Thyroid gland (tissue), 4 donors: ENCODE results near the gene ATG13. TPM values are rescaled to one million over a fixed set of nuclear protein-coding genes. Genes with fewer than 3 reads are reported as not detected.

Experiments used
- DNase-seq, 2 donors: peaks; one replicate each; pipeline ENCODE4 v3.0.0-alpha.2; 2019
- H3K27ac ChIP-seq, 3 donors: fragments of 200-600 bp; sonication (generic); 1 replicate in 2 of 3; 2 replicates in 1 of 3; pipeline ENCODE4 v1.5.1; 2016 to 2019; ENCODE audit warnings: mild to moderate bottlenecking in 1 of 3, moderate library complexity in 1 of 3
- H3K27me3 ChIP-seq: fragments of 200-600 bp; sonication (generic); one replicate; pipeline ENCODE4 v1.5.1; 2019
- H3K36me3 ChIP-seq, 2 donors: fragments of 200-600 bp; sonication (generic); one replicate each; pipeline ENCODE4 v1.5.1; 2016 to 2019
- H3K4me1 ChIP-seq, 2 donors: fragments of 200-600 bp; sonication (generic); one replicate each; pipeline ENCODE4 v1.5.1; 2017 to 2019
- H3K4me3 ChIP-seq, 3 donors: fragments of 200-600 bp; sonication (generic); replicated peaks in 1 of 3; 1 replicate in 2 of 3; 2 replicates in 1 of 3; pipeline ENCODE4 v1.5.1; 2016; ENCODE audit warnings: mild to moderate bottlenecking in 1 of 3
- H3K9me3 ChIP-seq: fragments of 200-600 bp; sonication (generic); one replicate; pipeline ENCODE4 v1.5.1; 2017
- POLR2A ChIP-seq, 2 donors: fragments of 450-650 bp; IDR thresholded peaks; one replicate each; pipeline ENCODE4 v1.6.1; 2017; ENCODE audit warnings: antibody characterized with exemption in 2 of 2, mild to moderate bottlenecking in 2 of 2, moderate library complexity in 1 of 2
- WGBS, 2 donors: methylation state at CpG; one replicate each; pipeline ENCODE4 v1.1.5; 2017; 5-methylcytosine and 5-hydroxymethylcytosine counted together
- intact Hi-C: fragments of 100-400 bp; cut with DNase I; formaldehyde crosslinking; loops from one replicate; pipeline ENCODE4 v1.15.1; 2023
- total RNA-seq, 4 donors: library from RNA; depleted of rRNA; stranded (reverse); fragments of >200 nt; gene quantifications; one replicate each; pipeline ENCODE4 v1.2.3, GENCODE V29; 2016
- TF ChIP-seq, protein P1 (sequence below), 6 experiments: fragments of 200-600 bp in 3 of 6; fragments of 450-650 bp in 3 of 6; sonication (generic) in 3 of 6; IDR thresholded peaks; one replicate each; pipeline ENCODE4 v1.5.1; 2016 to 2019; ENCODE audit warnings: antibody characterized with exemption in 6 of 6, mild to moderate bottlenecking in 2 of 6, inconsistent platforms in 1 of 6, moderate library complexity in 1 of 6

Gene ATG13
- total RNA-seq, 4 donors from 2014 or later: 85.7 to 148 (median 113) TPM

- Histone ChIP-seq H3K9me3 (no peaks in the 10 kb centered on the region), H3K36me3 (peaks cover 18 to 30% of the 10 kb centered on the region in 2 donors), H3K4me3 (no peak overlapping the region), H3K27me3 (no peaks in the 10 kb centered on the region), H3K4me1 (peaks cover 0 to 21% of the 10 kb centered on the region in 2 donors), H3K27ac (no peak overlapping the region)
- 89 to 90% methylated on average over 6 of the region's 6 CpGs for WGBS, 2 donors
- DNase-seq: no peak
- intact Hi-C loops: no loop called here
- TF ChIP-seq POLR2A (IDR thresholded peaks at IDR 0.05): no peak
- TF ChIP-seq, protein P1, sequence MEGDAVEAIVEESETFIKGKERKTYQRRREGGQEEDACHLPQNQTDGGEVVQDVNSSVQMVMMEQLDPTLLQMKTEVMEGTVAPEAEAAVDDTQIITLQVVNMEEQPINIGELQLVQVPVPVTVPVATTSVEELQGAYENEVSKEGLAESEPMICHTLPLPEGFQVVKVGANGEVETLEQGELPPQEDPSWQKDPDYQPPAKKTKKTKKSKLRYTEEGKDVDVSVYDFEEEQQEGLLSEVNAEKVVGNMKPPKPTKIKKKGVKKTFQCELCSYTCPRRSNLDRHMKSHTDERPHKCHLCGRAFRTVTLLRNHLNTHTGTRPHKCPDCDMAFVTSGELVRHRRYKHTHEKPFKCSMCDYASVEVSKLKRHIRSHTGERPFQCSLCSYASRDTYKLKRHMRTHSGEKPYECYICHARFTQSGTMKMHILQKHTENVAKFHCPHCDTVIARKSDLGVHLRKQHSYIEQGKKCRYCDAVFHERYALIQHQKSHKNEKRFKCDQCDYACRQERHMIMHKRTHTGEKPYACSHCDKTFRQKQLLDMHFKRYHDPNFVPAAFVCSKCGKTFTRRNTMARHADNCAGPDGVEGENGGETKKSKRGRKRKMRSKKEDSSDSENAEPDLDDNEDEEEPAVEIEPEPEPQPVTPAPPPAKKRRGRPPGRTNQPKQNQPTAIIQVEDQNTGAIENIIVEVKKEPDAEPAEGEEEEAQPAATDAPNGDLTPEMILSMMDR (IDR thresholded peaks at IDR 0.05): no peak
Observed at GRCh38 chr11:46694072-46694471, 76.7 kb downstream of the ATG13 start.

- Histone ChIP-seq H3K36me3 (peaks cover 18 to 30% of the 10 kb centered on the region in 2 donors), H3K27ac (no peak overlapping the region), H3K9me3 (no peaks in the 10 kb centered on the region), H3K4me3 (no peak overlapping the region), H3K4me1 (peaks cover 5 to 26% of the 10 kb centered on the region in 2 donors), H3K27me3 (no peaks in the 10 kb centered on the region)
- WGBS, 2 donors: 78 to 83% methylated on average over 7 of the region's 7 CpGs
- no peak for TF ChIP-seq POLR2A (IDR thresholded peaks at IDR 0.05)
- TF ChIP-seq, protein P1 (IDR thresholded peaks at IDR 0.05): no peak
- no peak for DNase-seq
- intact Hi-C loops: no loop called here
Observed at GRCh38 chr11:46694607-46695006, 77.3 kb downstream of the ATG13 start.

DNA sequence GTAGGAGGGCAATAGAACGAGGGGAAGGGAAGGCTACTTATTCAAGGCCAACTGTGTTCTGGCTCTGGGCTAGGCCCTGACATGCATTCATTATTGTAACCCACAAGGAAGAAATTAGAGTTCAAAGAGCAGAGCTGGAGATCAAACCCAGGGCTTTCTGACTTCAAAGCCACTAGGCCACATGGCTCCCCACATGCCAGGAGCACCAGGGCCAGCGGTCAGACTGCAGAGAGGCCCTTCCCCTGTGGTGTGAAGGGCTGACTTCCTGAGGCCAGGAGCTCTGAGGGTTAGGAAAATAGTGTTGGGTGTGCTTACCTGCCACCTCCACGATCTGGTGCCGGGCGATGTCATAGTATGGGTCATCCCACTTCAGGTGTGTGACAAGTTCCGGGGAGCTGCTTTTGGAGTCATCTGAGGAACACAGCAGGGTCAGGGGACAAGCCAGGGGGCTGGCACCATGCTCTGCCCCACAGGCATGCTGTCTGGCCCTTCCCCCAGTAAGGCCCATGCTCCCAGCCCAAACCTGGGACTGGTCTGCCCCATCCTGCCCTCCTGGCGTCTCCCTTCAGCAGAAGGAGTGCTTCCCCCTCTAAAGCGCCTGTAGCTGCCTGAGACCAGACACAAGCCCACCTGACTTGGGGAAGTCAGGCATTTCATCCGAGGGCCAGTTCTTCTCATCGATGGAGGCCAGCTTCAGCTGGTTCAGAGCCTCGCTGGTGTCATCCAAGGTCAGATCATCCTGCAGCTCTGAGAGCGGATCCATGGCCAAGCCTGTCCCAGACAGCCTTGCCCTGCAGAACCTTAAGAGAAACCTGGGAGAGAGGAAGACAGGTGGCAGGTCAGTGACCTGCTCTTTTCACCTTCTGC lies 78.2 kb downstream of the ATG13 start:
- H3K36me3 ChIP-seq: peaks cover 18 to 30% of the 10 kb centered on the region in 2 donors
- H3K4me3 ChIP-seq: no peak overlapping the region
- peaks cover 7 to 26% of the 10 kb centered on the region in 2 donors for H3K4me1 ChIP-seq
- H3K27ac ChIP-seq: no peak overlapping the region
- no peak for DNase-seq
- intact Hi-C loops: no loop called here
- H3K9me3 ChIP-seq: no peaks in the 10 kb centered on the region
- 89 to 97% methylated on average over 7 to 8 of the region's 12 CpGs for WGBS, 2 donors
- TF ChIP-seq POLR2A (IDR thresholded peaks at IDR 0.05): no peak
- TF ChIP-seq, protein P1 (IDR thresholded peaks at IDR 0.05): no peak
- no peaks in the 10 kb centered on the region for H3K27me3 ChIP-seq

DNA sequence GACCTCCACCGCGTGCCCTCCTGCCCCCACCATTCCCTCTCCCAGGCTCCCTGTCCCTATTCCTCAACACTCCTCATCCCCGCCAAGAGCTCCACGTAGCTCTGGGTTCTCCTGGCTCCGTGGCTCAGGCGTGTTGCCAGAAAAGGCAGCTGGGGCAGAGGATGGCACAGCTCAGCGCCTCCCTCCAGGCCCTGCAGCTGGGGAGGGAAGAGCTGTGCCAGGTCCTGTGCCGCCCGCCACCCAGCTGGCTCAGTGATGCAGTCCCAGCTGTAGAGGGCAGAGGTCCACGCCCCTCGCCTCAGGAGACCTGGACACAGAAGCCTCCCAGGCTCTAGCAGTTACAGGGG lies 78.8 kb downstream of the ATG13 start:
- Histone ChIP-seq H3K4me3 (no peak overlapping the region), H3K9me3 (no peaks in the 10 kb centered on the region), H3K4me1 (peaks cover 7 to 26% of the 10 kb centered on the region in 2 donors), H3K27ac (no peak overlapping the region), H3K27me3 (no peaks in the 10 kb centered on the region), H3K36me3 (peaks cover 18 to 30% of the 10 kb centered on the region in 2 donors)
- TF ChIP-seq, protein P1 (IDR thresholded peaks at IDR 0.05): no peak
- no peak for TF ChIP-seq POLR2A (IDR thresholded peaks at IDR 0.05)
- 80 to 86% methylated on average over 7 to 10 of the region's 11 CpGs for WGBS, 2 donors
- DNase-seq: no peak
- intact Hi-C loops: no loop called here

GRCh38 chr11:46697303-46697702 lies 80.0 kb downstream of the ATG13 start:
- Histone ChIP-seq H3K4me3 (no peak overlapping the region), H3K27ac (peak overlapping the region in 1 of 3 donors; percentile 28), H3K27me3 (no peaks in the 10 kb centered on the region), H3K9me3 (no peaks in the 10 kb centered on the region), H3K36me3 (peaks cover 18 to 23% of the 10 kb centered on the region in 2 donors), H3K4me1 (peaks cover 16 to 34% of the 10 kb centered on the region in 2 donors)
- DNase-seq: no peak
- 24 to 32% methylated on average over 3 of the region's 3 CpGs for WGBS, 2 donors
- intact Hi-C loops: no loop called here
- no peak for TF ChIP-seq POLR2A (IDR thresholded peaks at IDR 0.05)
- TF ChIP-seq, protein P1 (IDR thresholded peaks at IDR 0.05): no peak
